NT2/D1 (cell line): Measurements from ENCODE around the gene M1AP.

Experiments
- DNase-seq: peaks from one replicate; pipeline ENCODE4 v3.0.0-alpha.2; 2011; ENCODE audit warnings: low read depth, low spot score
- H3K27me3 ChIP-seq: 2 replicates; pipeline ENCODE4 v1.6.0; 2011; ENCODE audit warnings: mild to moderate bottlenecking; ENCODE audit not compliant: insufficient read length, insufficient read depth
- H3K36me3 ChIP-seq: 2 replicates; pipeline ENCODE4 v1.6.1; 2011; ENCODE audit warnings: mild to moderate bottlenecking, low read length, mixed read lengths; ENCODE audit not compliant: insufficient read depth, insufficient read length
- H3K4me1 ChIP-seq: 2 replicates; pipeline ENCODE4 v1.5.1; 2011; ENCODE audit not compliant: insufficient read depth, insufficient read length
- H3K4me3 ChIP-seq: 2 replicates; pipeline ENCODE4 v1.5.1; 2011; ENCODE audit warnings: low read depth; ENCODE audit not compliant: insufficient read length
- H3K9ac ChIP-seq: 2 replicates; pipeline ENCODE4 v1.6.0; 2011; ENCODE audit warnings: low read depth; ENCODE audit not compliant: insufficient read length
- H3K9me3 ChIP-seq: 2 replicates; pipeline ENCODE4 v1.5.1; 2011; ENCODE audit warnings: mild to moderate bottlenecking, low read length; ENCODE audit not compliant: insufficient read depth
- SUZ12 ChIP-seq: IDR thresholded peaks from 2 replicates; pipeline ENCODE4 v1.6.1; 2011; ENCODE audit not compliant: insufficient read length, insufficient read depth; ENCODE audit errors: extremely low read depth
- YY1 ChIP-seq: IDR thresholded peaks from 2 replicates; pipeline ENCODE4 v1.6.1; 2011; ENCODE audit not compliant: insufficient read length, insufficient read depth
- ZNF274 ChIP-seq: IDR thresholded peaks from 2 replicates; pipeline ENCODE4 v1.6.1; 2011; ENCODE audit warnings: mild to moderate bottlenecking, low read depth, low read length

Gene M1AP

DNA sequence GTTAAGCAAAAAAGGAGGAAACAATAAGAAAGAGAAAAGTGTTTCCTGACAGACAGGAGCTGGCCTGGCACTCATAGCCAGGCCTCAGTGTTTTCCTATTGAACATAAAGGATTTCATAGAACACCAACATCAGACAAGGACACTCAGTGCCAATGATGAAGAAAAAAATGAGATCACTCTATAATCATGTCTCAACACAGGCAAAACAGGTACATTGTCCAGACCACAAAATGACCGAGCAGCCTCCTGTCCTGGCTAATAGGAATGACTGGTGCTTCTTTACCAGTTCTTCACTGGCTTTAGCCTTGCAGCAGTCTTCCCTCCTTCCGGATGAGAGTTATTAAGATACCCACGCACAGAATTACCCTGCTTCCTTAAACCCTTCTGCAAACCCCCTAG is 41.5 kb upstream of the M1AP start:
- TF ChIP-seq SUZ12: no peak
- no peak for TF ChIP-seq ZNF274
- no peak for TF ChIP-seq YY1
- Histone ChIP-seq H3K4me3 (no peak overlapping the region), H3K9ac (no peak overlapping the region), H3K36me3 (no peaks in the 10 kb centered on the region), H3K4me1 (no peaks in the 10 kb centered on the region), H3K9me3 (peaks cover 4% of the 10 kb centered on the region; the same call in 1 of the 2 replicates), H3K27me3 (no peaks in the 10 kb centered on the region)
- DNase-seq: no peak

DNA sequence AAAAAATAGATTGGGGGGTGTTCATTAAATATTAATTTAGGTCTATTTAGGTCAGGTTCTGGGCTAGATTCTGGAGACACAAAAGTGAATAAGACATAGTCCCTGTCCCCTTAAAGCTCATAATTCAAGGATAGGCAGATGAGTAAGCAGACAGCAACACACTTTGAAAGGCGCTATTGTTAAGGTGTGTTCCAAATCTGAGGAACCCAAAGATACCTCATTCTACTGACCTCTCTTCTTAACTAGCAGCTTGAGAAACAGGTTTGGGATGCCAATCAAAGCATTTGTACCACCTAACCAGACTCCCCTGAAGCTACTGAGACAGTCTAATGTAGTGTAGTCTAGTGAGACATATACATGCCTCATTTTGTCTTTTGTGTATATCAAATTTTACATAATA is 40.8 kb upstream of the M1AP start:
- Histone ChIP-seq H3K9ac (no peak overlapping the region), H3K4me3 (no peak overlapping the region), H3K36me3 (no peaks in the 10 kb centered on the region), H3K27me3 (no peaks in the 10 kb centered on the region), H3K4me1 (no peaks in the 10 kb centered on the region), H3K9me3 (peaks cover 4% of the 10 kb centered on the region; the same call in 1 of the 2 replicates)
- TF ChIP-seq ZNF274 (no peak), YY1 (no peak), SUZ12 (no peak)
- DNase-seq: no peak

DNA sequence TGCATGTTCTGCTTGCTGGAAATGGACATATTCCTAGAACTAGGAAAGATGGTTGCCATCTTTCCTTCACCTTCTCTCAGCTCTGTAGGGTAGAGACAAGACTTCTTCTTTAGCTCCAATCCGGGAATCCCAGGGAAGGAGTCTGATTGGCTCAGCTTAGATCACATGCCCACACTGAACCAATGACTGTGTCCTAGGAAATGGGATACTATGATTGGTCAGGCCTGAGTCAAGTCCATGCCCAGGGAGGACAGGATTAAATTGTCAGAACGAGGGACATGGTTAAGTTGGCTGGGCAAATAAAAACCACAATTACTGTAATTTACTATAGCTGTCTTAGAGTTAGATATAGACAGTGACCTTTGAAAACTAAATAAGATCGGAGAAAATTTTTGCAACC is 37.3 kb upstream of the M1AP start:
- H3K9ac ChIP-seq: no peak overlapping the region
- no peaks in the 10 kb centered on the region for H3K36me3 ChIP-seq
- H3K4me3 ChIP-seq: no peak overlapping the region
- DNase-seq: no peak
- no peaks in the 10 kb centered on the region for H3K4me1 ChIP-seq
- H3K9me3 ChIP-seq: peaks cover 4% of the 10 kb centered on the region; the same call in 1 of the 2 replicates
- TF ChIP-seq YY1 (no peak), SUZ12 (no peak), ZNF274 (no peak)
- no peaks in the 10 kb centered on the region for H3K27me3 ChIP-seq

DNA sequence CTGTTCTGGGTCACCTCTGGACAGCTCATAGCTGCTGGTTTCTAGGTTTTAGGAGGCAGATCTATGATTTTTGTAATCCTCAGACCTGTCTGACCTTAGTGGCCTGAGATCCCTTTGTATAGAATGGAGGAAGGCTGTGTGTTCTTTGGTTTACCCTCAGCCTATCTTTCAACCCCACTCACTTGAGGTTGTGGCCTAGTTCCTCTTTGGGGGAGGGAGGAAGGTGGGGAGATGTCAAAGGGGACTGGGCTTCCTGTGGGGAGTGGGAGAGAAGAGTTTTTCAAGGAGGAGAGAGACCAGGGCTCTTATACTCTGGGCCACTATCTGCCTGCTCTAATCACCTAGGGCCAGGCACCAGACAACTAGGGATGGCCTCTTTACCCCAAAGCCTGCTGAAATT is 34.4 kb upstream of the M1AP start:
- DNase-seq: no peak
- no peak overlapping the region for H3K9ac ChIP-seq
- H3K4me3 ChIP-seq: no peak overlapping the region
- H3K27me3 ChIP-seq: no peaks in the 10 kb centered on the region
- no peaks in the 10 kb centered on the region for H3K4me1 ChIP-seq
- H3K9me3 ChIP-seq: peaks cover 4% of the 10 kb centered on the region; the same call in 1 of the 2 replicates
- no peak for TF ChIP-seq ZNF274
- no peak for TF ChIP-seq SUZ12
- TF ChIP-seq YY1: no peak
- peaks cover 8% of the 10 kb centered on the region for H3K36me3 ChIP-seq

DNA sequence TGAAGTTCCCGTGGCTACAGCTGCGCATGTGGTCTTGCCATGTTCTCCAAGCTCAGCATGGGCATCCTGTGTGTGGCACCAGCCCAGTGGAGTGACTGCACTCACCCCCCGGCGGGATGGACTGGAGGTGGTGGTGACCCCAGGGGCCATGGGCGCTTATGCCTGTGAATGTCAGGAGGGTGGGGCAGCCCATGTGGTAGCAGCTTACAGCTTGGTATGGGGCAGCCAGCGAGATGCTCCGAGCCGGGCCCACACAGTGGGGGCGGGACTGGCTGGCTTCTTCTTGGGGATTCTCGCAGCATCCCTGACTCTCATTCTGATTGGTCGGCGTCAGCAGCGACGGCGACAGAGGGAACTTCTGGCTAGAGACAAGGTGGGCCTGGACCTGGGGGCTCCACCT is 31.5 kb upstream of the M1AP start:
- Histone ChIP-seq H3K4me3 (no peak overlapping the region), H3K9me3 (no peaks in the 10 kb centered on the region), H3K4me1 (no peaks in the 10 kb centered on the region), H3K27me3 (no peaks in the 10 kb centered on the region), H3K36me3 (peaks cover 25% of the 10 kb centered on the region), H3K9ac (no peak overlapping the region)
- DNase-seq: no peak
- TF ChIP-seq YY1 (no peak), SUZ12 (no peak), ZNF274 (no peak)

DNA sequence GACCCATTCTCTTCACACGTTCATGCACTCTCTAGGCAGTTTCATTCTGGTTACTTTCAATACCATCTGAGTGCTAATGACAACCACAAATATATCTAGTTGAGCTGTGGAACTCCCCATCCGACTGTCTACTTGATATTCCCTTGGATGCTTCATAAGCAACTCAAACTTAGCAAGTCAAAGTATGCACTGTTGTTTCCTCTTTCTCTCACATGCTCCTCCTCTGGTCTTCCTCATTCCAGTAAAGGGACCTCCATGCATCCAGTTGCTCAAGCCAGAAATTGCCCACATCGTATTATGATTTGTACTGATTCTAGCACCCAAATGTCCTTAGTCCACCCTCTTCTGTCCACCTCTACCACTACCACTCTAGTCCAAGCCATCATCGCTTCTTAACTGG is 28.2 kb upstream of the M1AP start:
- Histone ChIP-seq H3K36me3 (peaks cover 25% of the 10 kb centered on the region), H3K27me3 (no peaks in the 10 kb centered on the region), H3K9ac (no peak overlapping the region), H3K4me3 (no peak overlapping the region), H3K9me3 (no peaks in the 10 kb centered on the region), H3K4me1 (no peaks in the 10 kb centered on the region)
- TF ChIP-seq YY1 (no peak), ZNF274 (no peak), SUZ12 (no peak)
- no peak for DNase-seq

DNA sequence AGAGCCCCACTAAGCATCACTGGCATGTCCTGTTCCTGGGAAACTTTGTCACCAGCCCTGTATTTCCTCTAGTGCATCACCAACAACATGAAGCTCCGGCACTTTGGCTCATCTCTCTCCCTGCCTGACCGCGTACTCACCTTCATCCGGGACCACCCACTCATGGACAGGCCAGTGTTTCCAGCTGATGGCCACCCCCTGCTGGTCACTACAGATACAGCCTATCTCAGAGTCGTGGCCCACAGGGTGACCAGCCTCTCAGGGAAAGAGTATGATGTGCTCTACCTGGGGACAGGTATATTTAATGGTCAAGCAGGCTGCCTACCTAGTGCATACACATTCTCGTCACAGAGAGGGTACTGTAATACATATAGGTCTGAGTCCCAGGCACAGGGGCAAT is 27.0 kb upstream of the M1AP start:
- Histone ChIP-seq H3K4me3 (no peak overlapping the region), H3K27me3 (no peaks in the 10 kb centered on the region), H3K9ac (no peak overlapping the region), H3K9me3 (no peaks in the 10 kb centered on the region), H3K4me1 (no peaks in the 10 kb centered on the region), H3K36me3 (peaks cover 24% of the 10 kb centered on the region)
- DNase-seq: no peak
- no peak for TF ChIP-seq YY1
- no peak for TF ChIP-seq SUZ12

DNA sequence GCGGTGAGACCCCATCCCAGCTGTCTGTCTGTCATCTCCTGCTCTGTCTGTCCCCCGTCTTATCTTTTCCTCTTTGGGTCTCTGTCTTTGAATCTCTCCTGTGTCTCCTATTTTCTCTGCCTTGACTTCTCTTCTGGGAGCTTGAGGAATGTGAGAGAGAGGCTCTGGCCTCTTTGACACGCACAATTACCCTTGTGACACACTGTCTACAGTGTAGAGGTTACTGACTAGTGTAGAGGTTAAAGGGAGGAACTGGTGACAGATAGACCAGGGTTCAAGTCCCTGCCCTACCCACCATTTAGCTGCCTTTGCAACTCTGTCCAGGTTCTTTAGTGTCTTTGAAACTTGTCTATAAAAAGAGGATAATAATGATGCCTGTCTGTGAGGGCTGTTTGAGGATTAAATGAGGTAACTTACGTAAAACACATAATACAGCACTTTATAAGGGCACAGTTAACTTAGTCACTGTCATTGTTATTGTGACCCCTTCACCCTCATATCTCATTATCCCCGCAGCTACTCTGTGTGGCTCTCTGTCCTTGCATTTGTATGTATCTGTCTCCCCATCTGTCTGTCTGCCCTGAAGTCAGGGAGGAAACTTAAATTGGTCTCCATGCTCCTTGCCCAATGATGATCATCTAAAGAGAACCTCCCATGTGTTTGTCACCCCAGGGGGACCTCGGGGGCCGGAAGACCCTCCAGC is 25.8 kb upstream of the M1AP start:
- Histone ChIP-seq H3K4me3 (no peak overlapping the region), H3K36me3 (peaks cover 16% of the 10 kb centered on the region), H3K27me3 (no peaks in the 10 kb centered on the region), H3K9me3 (no peaks in the 10 kb centered on the region), H3K9ac (no peak overlapping the region), H3K4me1 (no peaks in the 10 kb centered on the region)
- TF ChIP-seq SUZ12 (no peak), ZNF274 (no peak)
- no peak for DNase-seq
